HTERT RPE-1 (cell line): ENCODE measurements around the gene MBD3L3.
"Not testable (repeated sequence)": the region's sequence is repeated elsewhere in the genome, so short reads cannot be mapped to it uniquely, and the experiment has no call there.

ENCODE experiments used
- in situ Hi-C: fragments of 300-500 bp; cut with MboI; formaldehyde crosslinking; loops from 4 replicates; pipeline ENCODE4 v1.14.3; 2020; ENCODE audit warnings: low sequenced_read_pairs

The MBD3L3 gene

GRCh38 chr19:7063764-7064418 lies 5.4 kb upstream of the MBD3L3 start:
- in situ Hi-C loops = no loop called here

- in situ Hi-C loops = no loop called here
Measured at GRCh38 chr19:7063339-7063738, 4.9 kb upstream of the MBD3L3 start.

GRCh38 chr19:7059977-7060376 lies 1.5 kb upstream of the MBD3L3 start:
- in situ Hi-C loops = not testable (repeated sequence)

GRCh38 chr19:7056371-7056770 lies 2.1 kb downstream of the MBD3L3 start:
- in situ Hi-C loops = not testable (repeated sequence)

GRCh38 chr19:7055679-7056078 lies 2.8 kb downstream of the MBD3L3 start:
- in situ Hi-C loops = not testable (repeated sequence)

GRCh38 chr19:7054635-7055368 lies 3.7 kb downstream of the MBD3L3 start:
- in situ Hi-C loops = not testable (repeated sequence)

GRCh38 chr19:7052896-7053295 lies 5.6 kb downstream of the MBD3L3 start:
- in situ Hi-C loops = not testable (repeated sequence)

GRCh38 chr19:7051421-7051820 lies 7.1 kb downstream of the MBD3L3 start:
- in situ Hi-C loops = not testable (repeated sequence)

- in situ Hi-C loops = not testable (repeated sequence)
Measured at GRCh38 chr19:7049021-7049420, 9.5 kb downstream of the MBD3L3 start, which contains the start of gene MBD3L2. Gene MBD3L2, plus strand, starts transcription at chr19:7049321. Its CDS starts 53 bp downstream, at chr19:7049374.

GRCh38 chr19:7041563-7041962 lies 16.9 kb downstream of the MBD3L3 start:
- in situ Hi-C loops = not testable (repeated sequence)

GRCh38 chr19:7040079-7040478 lies 18.4 kb downstream of the MBD3L3 start, which contains the start of gene MBD3L4:
Gene MBD3L4, minus strand, starts transcription at chr19:7040179. Its CDS starts 35 bp downstream, at chr19:7040144.
- in situ Hi-C loops = not testable (repeated sequence)

- in situ Hi-C loops = not testable (repeated sequence)
Measured at GRCh38 chr19:7030278-7030677, 28.2 kb downstream of the MBD3L3 start, which contains the start of gene MBD3L5. Gene MBD3L5, plus strand, starts transcription at chr19:7030578. Its CDS starts 34 bp downstream, at chr19:7030612.

GRCh38 chr19:7028790-7029189 lies 29.7 kb downstream of the MBD3L3 start:
- in situ Hi-C loops = not testable (repeated sequence)

GRCh38 chr19:7021331-7021730 lies 37.1 kb downstream of the MBD3L3 start, which contains the start of gene MBD3L2B:
Gene MBD3L2B, minus strand, starts transcription at chr19:7021431. Its CDS starts 34 bp downstream, at chr19:7021397.
- in situ Hi-C loops = not testable (repeated sequence)

GRCh38 chr19:7018828-7019227 lies 39.6 kb downstream of the MBD3L3 start:
- in situ Hi-C loops = no loop called here

- in situ Hi-C loops = no loop called here
Measured at GRCh38 chr19:7013678-7014077, 44.8 kb downstream of the MBD3L3 start.

- in situ Hi-C loops = no loop called here
Measured at GRCh38 chr19:7010722-7011593, 47.5 kb downstream of the MBD3L3 start.

GRCh38 chr19:7007859-7008258 lies 50.6 kb downstream of the MBD3L3 start:
- in situ Hi-C loops = no loop called here
